OCI-LY7 (cell line): ENCODE data around the gene IL1RAPL1. TPM values are rescaled to one million over a fixed set of nuclear protein-coding genes. Genes with fewer than 3 reads are reported as not detected.

Experiments used
- BruUV-seq: library from RNA; stranded (reverse); fragments of 400-500 nt; replicated peaks from 2 replicates; lab custom pipeline; 2021; lab: Mats Ljungman, UMichigan
- CTCF ChIA-PET: fragments of 300-600 bp; sonication (Branson Sonifier 250); formaldehyde crosslinking; loops from one replicate; lab custom pipeline; 2022; ENCODE audit warnings: antibody characterized with exemption; ENCODE audit not compliant: unreplicated experiment; lab: Charles Lee
- POLR2A ChIA-PET: fragments of 300-600 bp; sonication (Branson Sonifier 250); formaldehyde crosslinking; loops from one replicate; lab custom pipeline; 2022; ENCODE audit warnings: antibody characterized with exemption; lab: Charles Lee
- DNase-seq: peaks from one replicate; pipeline ENCODE4 v3.0.0-alpha.2; 2015; ENCODE audit warnings: low spot score
- H2AFZ ChIP-seq: fragments of 200-600 bp; sonication (generic), shearing (Covaris generic); 2 replicates; pipeline ENCODE4 v1.6.1; 2014; ENCODE audit warnings: mild to moderate bottlenecking, antibody characterized with exemption, low read length, moderate library complexity
- H3K27ac ChIP-seq: fragments of 200-600 bp; sonication (generic); 2 replicates; pipeline ENCODE4 v1.5.1; 2014; ENCODE audit warnings: mixed run types, low read depth, mild to moderate bottlenecking, moderate library complexity, low read length, inconsistent platforms; ENCODE audit not compliant: poor library complexity, severe bottlenecking
- H3K36me3 ChIP-seq: fragments of 200-600 bp; sonication (generic); 2 replicates; pipeline ENCODE4 v1.6.1; 2014; ENCODE audit warnings: mild to moderate bottlenecking, antibody characterized with exemption, low read length, moderate library complexity, mixed read lengths; ENCODE audit not compliant: insufficient read depth
- H3K4me1 ChIP-seq: fragments of 200-600 bp; sonication (generic); 2 replicates; pipeline ENCODE4 v1.5.1; 2014; ENCODE audit warnings: mild to moderate bottlenecking, low read length; ENCODE audit not compliant: insufficient read depth, poor library complexity, severe bottlenecking
- H3K4me2 ChIP-seq: fragments of 200-600 bp; sonication (generic); 2 replicates; pipeline ENCODE4 v1.6.1; 2014; ENCODE audit warnings: mild to moderate bottlenecking, low read length
- H3K4me3 ChIP-seq: fragments of 200-600 bp; sonication (generic); 2 replicates; pipeline ENCODE4 v1.5.1; 2014; ENCODE audit warnings: mild to moderate bottlenecking, low read depth, low read length; ENCODE audit not compliant: poor library complexity, severe bottlenecking
- H3K79me2 ChIP-seq: fragments of 200-600 bp; sonication (generic); 2 replicates; pipeline ENCODE4 v1.6.1; 2016; ENCODE audit warnings: low read depth, mild to moderate bottlenecking, low read length, moderate library complexity, mixed read lengths; ENCODE audit not compliant: insufficient read depth
- H3K9me2 ChIP-seq: fragments of 200-600 bp; sonication (generic); 2 replicates; pipeline ENCODE4 v1.6.1; 2016; ENCODE audit warnings: mild to moderate bottlenecking, low read length, mixed read lengths; ENCODE audit not compliant: insufficient read depth
- H3K9me3 ChIP-seq: fragments of 200-600 bp; sonication (generic); 2 replicates; pipeline ENCODE4 v1.6.1; 2014; ENCODE audit warnings: mild to moderate bottlenecking, mixed run types, low read length, mixed read lengths
- H4K20me1 ChIP-seq: fragments of 200-600 bp; sonication (generic); 2 replicates; pipeline ENCODE4 v1.6.1; 2014; ENCODE audit warnings: mild to moderate bottlenecking, antibody characterized with exemption, low read length, moderate library complexity, mixed read lengths; ENCODE audit not compliant: insufficient read depth
- EZH2phosphoT487 ChIP-seq: fragments of 200-600 bp; sonication (generic); IDR thresholded peaks from 2 replicates; pipeline ENCODE4 v1.6.1; 2018; ENCODE audit warnings: low read depth, borderline replicate concordance, mild to moderate bottlenecking, mixed run types, antibody characterized with exemption, low read length, moderate library complexity, mixed read lengths
- intact Hi-C: fragments of 100-400 bp; cut with micrococcal nuclease; formaldehyde crosslinking; loops from one replicate; pipeline ENCODE4 v1.10.0; 2022; ENCODE audit not compliant: unreplicated experiment
- total RNA-seq, 2 experiments: library from RNA; depleted of rRNA in 1 of 2; stranded (reverse); fragments of >200 nt in 1 of 2; shearing (Covaris generic) in 1 of 2; gene quantifications; 2 replicates each; pipeline ENCODE4 v1.2.3, GENCODE V29; 2014 to 2022
- TF ChIP-seq, protein P1 (sequence below): fragments of 200-600 bp; sonication (generic); conservative IDR thresholded peaks from 2 replicates; pipeline ENCODE4 v1.5.1; 2014; ENCODE audit warnings: mild to moderate bottlenecking, antibody characterized with exemption, low read length, moderate library complexity, mixed read lengths

The IL1RAPL1 gene
- total RNA-seq, 2 experiments from 2014 or later: not detected

DNA sequence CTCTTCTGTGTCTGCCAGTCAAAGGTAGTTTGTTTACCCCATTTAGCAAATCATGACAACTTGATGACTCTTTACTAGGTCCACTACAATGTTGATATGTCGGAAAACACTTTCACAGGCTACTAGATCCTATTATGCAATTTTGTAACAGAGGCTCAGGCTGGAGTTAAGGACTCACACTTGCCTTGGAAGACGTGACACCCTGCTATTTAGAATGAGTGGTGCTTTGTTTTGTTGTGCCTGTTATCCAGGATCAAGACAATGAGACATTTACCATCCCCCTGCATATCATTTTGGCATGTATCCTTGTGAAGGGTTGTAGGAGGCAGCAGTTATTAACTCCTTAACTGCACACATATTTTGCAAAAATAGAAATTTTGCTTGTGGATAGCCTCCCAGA is 263.7 kb downstream of the IL1RAPL1 start:
- POLR2A ChIA-PET: no interaction called here
- Histone ChIP-seq H3K79me2 (no peaks in the 10 kb centered on the region), H3K9me2 (no peaks in the 10 kb centered on the region), H3K36me3 (no peaks in the 10 kb centered on the region), H3K4me2 (no peak overlapping the region), H2AFZ (no peak overlapping the region), H3K27ac (no peak overlapping the region), H3K4me3 (no peak overlapping the region), H3K4me1 (no peaks in the 10 kb centered on the region), H3K9me3 (no peaks in the 10 kb centered on the region), H4K20me1 (no peaks in the 10 kb centered on the region)
- no peak for TF ChIP-seq EZH2phosphoT487
- TF ChIP-seq, protein P1, sequence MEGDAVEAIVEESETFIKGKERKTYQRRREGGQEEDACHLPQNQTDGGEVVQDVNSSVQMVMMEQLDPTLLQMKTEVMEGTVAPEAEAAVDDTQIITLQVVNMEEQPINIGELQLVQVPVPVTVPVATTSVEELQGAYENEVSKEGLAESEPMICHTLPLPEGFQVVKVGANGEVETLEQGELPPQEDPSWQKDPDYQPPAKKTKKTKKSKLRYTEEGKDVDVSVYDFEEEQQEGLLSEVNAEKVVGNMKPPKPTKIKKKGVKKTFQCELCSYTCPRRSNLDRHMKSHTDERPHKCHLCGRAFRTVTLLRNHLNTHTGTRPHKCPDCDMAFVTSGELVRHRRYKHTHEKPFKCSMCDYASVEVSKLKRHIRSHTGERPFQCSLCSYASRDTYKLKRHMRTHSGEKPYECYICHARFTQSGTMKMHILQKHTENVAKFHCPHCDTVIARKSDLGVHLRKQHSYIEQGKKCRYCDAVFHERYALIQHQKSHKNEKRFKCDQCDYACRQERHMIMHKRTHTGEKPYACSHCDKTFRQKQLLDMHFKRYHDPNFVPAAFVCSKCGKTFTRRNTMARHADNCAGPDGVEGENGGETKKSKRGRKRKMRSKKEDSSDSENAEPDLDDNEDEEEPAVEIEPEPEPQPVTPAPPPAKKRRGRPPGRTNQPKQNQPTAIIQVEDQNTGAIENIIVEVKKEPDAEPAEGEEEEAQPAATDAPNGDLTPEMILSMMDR: no peak
- CTCF ChIA-PET: no interaction called here
- DNase-seq: no peak
- intact Hi-C loops: no loop called here
- no TSS peak for BruUV-seq

DNA sequence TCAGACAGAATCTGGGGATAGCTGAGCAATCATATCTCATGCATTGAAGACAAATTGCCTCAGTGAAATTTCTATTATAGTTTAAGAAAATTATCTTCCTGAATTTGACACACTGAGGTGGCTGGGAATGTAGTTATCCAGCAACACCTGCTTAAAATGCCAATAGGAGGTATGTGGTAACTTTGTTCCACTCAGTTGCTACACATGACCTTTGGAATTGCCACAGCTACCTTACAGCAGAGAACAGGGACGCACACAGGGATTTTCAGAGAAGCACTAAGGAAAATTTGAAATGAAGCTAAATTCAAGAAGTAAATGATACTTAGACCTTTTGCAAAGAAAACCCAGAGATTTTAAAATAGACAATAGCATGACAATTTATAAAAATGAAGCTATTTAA is 264.6 kb downstream of the IL1RAPL1 start:
- no peaks in the 10 kb centered on the region for H3K4me1 ChIP-seq
- DNase-seq: no peak
- no peaks in the 10 kb centered on the region for H4K20me1 ChIP-seq
- no peak overlapping the region for H3K4me2 ChIP-seq
- ChIA-PET POLR2A (interaction anchor here (0.7 kb wide), 1 partner anchor 36 kb away, joined by 3 read pairs; no protein-coding TSS in a partner anchor), CTCF (no interaction called here)
- no peaks in the 10 kb centered on the region for H3K36me3 ChIP-seq
- no TSS peak for BruUV-seq
- H3K9me3 ChIP-seq: no peaks in the 10 kb centered on the region
- no peak overlapping the region for H3K27ac ChIP-seq
- intact Hi-C loops: no loop called here
- TF ChIP-seq EZH2phosphoT487: no peak
- TF ChIP-seq, protein P1: no peak
- H2AFZ ChIP-seq: no peak overlapping the region
- H3K79me2 ChIP-seq: no peaks in the 10 kb centered on the region
- no peak overlapping the region for H3K4me3 ChIP-seq
- H3K9me2 ChIP-seq: no peaks in the 10 kb centered on the region

DNA sequence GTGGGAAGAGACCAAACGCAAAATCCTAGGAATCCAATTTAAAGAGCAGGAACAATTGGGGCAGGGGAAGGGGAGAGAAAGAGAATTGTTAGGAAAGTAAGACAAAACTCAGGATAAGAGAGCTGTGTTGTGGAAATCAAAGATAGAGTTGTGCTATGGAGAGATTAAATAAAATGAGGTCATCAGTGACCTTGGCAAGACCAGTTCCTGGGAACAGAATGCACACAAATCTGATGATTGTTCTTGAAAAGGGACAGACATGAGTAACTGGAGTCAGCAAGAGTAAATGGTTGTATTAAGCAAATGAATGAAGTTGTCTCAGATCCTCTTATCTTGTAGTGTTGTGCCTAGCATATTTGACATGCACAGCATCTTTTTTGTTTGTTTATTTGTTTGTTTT is 267.4 kb downstream of the IL1RAPL1 start:
- Histone ChIP-seq H3K36me3 (no peaks in the 10 kb centered on the region), H3K4me3 (no peak overlapping the region), H3K4me2 (no peak overlapping the region), H3K4me1 (no peaks in the 10 kb centered on the region), H3K9me3 (no peaks in the 10 kb centered on the region), H3K27ac (no peak overlapping the region), H3K9me2 (no peaks in the 10 kb centered on the region), H4K20me1 (no peaks in the 10 kb centered on the region), H3K79me2 (no peaks in the 10 kb centered on the region), H2AFZ (no peak overlapping the region)
- intact Hi-C loops: no loop called here
- TF ChIP-seq, protein P1: no peak
- ChIA-PET POLR2A (no interaction called here), CTCF (no interaction called here)
- DNase-seq: no peak
- BruUV-seq: no TSS peak
